GM12892 (cell line): ENCODE measurements around the gene COPS4.
"Not testable (repeated sequence)": the region's sequence is repeated elsewhere in the genome, so short reads cannot be mapped to it uniquely, and the experiment has no call there.

ENCODE experiments used
- DNase-seq: peaks from one replicate; pipeline ENCODE4 v3.0.0; 2011; ENCODE audit not compliant: insufficient read length
- FAIRE-seq: peaks from 2 replicates; lab custom pipeline; 2011; peaks lifted over from hg19 to GRCh38; lab: Jason Lieb, UNC
- POLR2A ChIP-seq: IDR thresholded peaks from 2 replicates; pipeline ENCODE4 v1.6.1; 2011; ENCODE audit warnings: low read depth, low read length, control low read depth
- POLR2AphosphoS5 ChIP-seq: IDR thresholded peaks from 2 replicates; pipeline ENCODE4 v1.6.1; 2011; ENCODE audit warnings: low read depth, low read length, control low read depth
- TAF1 ChIP-seq: IDR thresholded peaks from 2 replicates; pipeline ENCODE4 v1.6.1; 2011; ENCODE audit warnings: low read depth, mild to moderate bottlenecking, control low read depth, low read length, borderline replicate concordance

The COPS4 gene

DNA sequence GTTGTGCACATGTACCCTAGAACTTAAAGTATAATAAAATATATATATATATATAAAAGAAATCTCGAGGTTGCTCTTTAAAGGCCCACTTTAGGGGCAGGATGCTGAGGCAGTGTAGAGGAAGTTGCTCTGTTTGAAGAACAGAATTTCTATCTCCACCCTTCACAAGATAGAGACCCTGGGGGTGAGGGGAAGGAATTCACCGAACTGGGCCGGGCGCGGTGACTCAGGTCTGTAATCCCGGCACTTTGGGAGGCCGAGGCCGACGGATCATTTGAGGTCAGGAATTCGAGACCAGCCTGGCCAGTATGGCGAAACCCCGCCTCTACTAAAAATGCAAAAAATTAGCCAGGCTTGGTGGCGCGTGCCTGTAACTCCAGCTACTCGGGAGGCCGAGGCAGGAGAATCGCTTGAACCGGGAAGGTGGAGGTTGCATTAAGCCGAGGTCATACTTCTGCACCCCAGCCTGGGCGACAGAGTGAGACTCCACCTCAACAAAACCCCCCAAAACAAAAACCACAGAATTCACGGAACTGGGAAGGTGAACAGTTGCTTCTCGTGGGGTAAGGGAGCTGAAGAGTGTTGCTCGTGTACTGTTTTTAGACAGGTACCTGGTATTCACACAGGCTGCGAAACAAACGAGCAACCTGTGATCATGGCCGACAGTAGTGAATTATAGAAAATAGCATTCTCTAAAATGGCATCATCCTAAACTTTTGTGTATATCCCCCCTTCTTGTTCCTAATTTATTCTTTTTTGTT, 73.3 kb downstream of the COPS4 start:
- DNase-seq (no peak), FAIRE-seq (peak; percentile 74)
- TF ChIP-seq POLR2AphosphoS5: no peak
- no peak for TF ChIP-seq TAF1
- TF ChIP-seq POLR2A: 0 out of 2 replicates have a peak, but pooled peaks have one; percentile 23

DNA sequence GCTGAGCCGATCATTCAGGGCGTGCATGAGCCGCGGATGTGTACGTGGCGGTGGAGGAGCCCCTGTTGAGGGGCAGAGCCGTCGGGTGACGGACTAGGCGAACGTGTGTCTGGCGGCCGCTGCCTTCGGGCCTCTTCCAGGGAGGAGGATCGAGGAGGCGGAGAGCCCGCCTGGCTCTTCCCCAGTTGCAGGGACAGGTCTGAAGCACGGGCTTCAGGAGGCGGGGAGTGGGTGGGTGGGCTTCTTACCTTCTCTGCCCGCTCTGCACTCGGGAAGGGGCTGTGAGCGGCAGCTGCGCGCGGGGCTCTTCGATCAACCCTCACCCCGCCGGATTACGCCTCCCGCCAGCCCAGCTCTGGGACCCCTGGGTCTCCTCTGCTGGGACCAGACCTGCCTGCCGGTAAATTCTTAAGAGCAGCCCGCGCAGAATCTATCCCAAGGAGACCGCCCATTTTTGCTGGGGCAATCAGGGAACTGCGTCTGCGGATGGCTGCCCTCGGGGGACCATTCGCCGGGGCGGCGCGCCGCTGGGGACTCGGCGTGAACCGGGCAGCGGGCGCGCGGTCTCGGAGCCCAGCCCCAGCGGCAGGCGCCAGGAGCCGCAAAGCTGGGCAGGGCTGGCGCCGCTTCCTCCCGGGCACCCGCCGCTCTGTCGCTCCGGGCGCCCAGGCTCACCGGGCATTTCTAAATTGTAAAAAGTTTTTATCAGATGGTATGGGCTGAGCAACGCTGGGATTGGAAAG, 74.7 kb downstream of the COPS4 start:
- no peak for TF ChIP-seq TAF1
- TF ChIP-seq POLR2A: no peak
- no peak for TF ChIP-seq POLR2AphosphoS5
- FAIRE-seq (peak; percentile 85), DNase-seq (peak; percentile 27)

DNA sequence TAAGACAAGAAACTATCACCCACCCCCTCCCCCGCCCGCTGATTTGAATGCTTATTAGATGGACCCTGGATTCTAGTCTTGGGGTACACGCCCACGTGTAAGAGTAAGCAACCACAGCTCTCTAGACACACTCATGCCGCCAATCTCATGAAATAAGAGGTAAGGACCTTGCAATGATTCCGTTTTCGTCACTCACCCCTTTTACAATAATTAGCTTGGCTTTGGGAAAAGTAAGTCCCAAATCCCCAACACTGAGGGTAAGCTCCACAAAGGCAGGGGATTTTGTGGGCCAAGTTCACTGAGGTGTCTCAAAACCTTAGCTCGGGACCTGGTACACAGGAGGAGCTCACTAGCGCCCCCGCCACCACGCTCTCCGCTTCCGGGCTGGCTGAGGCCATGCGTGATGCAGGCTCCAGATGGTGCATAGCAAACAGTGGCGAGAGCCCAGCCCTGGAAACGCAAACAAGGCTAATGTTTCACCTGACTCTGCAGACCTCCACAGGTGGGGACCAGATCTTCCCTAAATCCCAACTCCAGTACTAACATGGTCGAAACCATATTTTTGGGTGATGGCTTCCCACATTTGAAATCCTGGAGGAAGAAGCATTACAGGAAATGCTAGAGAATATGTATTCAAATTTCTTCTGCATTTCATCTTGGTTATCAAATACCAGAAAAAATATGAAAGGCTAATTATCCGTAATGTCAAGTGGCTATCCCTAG, 75.4 kb downstream of the COPS4 start:
- DNase-seq: peak; percentile 44
- TF ChIP-seq TAF1 (no peak), POLR2A (0 out of 2 replicates have a peak, but pooled peaks have one; percentile 48), POLR2AphosphoS5 (peak; percentile 73)
- peak; percentile 98 for FAIRE-seq

DNA sequence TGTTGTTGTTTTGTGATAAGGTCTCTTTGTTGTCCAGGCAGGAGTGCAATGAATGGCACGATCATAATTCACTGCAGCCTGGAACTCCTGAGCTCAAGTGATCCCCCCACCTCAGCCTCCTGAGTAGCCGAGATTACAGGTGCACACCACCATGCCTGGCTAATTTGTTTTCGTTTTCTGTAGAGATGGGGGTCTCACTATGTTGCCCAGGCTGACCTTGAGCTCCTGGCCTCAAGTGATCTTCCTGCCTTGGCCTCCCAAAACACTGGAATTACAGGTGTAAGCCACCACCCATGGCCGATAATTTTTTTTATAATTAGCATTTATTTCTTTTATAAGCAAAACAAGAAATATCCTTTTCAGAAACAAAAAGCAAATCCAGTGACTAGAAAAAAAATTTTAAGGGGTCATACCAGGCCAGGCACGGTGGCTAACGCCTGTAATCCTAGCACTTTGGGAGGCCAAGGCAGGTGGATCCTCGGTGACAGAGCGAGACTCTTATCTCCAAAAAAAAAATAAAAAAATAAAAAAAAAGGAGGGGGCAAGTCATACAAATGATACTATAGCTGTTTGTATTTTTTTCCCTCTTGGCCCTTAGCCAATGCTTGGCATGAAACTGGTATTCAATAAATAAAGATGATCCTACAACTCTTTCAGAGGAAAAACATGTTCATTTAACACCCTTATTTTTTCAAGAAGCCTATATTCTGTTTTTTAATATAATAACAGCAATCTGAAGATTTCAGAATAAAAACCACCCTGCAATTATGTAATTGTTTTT, 76.2 kb downstream of the COPS4 start:
- DNase-seq: no peak
- TF ChIP-seq POLR2AphosphoS5: no peak
- TF ChIP-seq TAF1: no peak
- TF ChIP-seq POLR2A: no peak
- peak; percentile 56 for FAIRE-seq

DNA sequence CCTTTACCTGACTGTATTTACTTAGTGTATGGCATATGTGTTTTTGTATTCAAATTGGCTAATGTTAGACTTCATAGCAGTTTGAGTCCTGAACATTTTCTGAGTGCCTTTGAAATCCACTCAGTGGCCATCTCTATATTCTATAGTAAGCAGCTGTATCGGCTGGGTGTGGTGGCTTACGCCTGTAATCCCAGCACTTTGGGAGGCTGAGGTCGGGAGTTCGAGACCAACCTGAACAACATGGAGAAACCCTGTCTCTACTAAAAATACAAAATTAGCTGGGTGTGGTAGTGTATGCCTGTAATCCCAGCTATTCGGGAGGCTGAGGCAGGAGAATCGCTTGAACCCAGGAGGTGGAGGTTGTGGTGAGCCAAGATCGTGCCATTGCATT, 76.8 kb downstream of the COPS4 start:
- not testable (repeated sequence) for FAIRE-seq

DNA sequence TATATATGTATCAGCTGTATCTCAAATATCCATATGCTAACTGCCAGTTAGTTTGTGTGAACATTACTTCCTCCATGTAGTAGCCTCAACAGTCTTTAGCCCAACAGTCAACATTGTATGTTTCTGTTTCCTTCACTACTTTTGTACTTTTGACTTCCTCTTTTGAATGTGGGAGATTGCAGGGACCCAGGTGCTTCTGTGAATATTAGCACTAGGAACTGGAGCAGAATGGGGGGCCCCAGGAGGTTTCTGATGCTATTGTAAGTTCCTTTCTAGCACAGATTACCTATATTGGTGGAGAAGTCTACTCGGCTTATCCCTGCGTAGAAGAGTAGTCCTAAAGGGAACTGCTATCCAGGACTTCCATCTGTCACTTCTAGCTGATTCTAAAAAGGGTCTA, 77.2 kb downstream of the COPS4 start:
- DNase-seq (no peak), FAIRE-seq (peak; percentile 95)
- TF ChIP-seq POLR2A (no peak), TAF1 (no peak), POLR2AphosphoS5 (no peak)

More for the DNA sequence above, 76.8 kb downstream of the COPS4 start:
- DNase-seq: not testable (repeated sequence)

DNA sequence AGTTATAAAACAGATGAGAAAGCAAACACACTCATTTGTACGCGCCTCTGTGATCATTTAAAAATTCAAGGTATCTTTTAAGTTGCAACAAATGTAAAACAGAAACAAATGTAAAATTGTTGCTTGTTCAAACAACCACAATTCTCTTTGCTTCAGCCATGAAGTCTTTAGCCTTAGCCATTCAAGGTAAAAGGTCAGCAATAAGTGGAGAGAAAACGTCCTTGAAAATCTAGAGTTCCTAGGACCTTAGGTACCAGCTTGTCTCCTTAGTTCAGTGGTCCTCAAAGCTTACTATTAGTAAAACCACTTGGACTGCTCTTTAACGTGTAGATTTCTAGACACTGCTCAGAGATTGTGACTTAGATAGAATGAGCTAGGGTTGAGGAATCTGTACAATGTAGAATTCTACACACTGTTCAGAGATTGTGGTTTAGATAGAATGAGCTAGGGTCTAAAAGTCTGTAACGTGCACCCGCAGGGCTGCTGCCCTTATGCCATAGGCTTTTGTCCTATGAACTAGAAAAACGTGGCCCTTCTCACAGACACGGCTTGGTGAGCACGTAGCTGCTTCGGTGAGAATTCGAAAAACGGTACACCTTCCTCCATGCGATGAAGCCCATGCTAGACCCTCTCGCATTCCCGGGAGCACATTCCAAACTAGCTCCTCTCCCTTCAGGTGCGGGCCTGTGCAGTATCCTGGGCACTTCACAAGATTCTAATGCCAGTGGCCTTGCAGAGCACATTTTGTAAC, 77.9 kb downstream of the COPS4 start:
- FAIRE-seq: no peak
- TF ChIP-seq POLR2A: no peak
- TF ChIP-seq TAF1: no peak
- no peak for TF ChIP-seq POLR2AphosphoS5
- DNase-seq: no peak

DNA sequence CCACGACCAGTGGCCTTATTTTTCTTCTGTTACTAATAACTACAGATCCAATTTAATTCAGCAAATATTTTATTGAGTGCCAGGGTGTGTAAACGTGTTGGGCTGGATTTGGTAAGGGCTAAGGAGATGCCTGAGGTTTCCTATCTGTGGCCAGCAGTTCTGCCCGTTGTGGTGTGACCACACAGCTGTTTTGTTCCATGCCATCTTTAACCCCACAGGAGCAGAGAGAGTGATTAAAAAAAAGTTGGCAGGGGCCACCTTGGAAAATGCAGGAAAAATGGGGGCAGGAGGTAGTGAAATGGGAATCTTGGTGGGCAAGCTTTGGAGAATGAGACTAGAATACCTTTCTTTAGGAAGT, 78.4 kb downstream of the COPS4 start:
- FAIRE-seq (peak; percentile 69), DNase-seq (no peak)
- TF ChIP-seq POLR2A (no peak), POLR2AphosphoS5 (no peak), TAF1 (no peak)

DNA sequence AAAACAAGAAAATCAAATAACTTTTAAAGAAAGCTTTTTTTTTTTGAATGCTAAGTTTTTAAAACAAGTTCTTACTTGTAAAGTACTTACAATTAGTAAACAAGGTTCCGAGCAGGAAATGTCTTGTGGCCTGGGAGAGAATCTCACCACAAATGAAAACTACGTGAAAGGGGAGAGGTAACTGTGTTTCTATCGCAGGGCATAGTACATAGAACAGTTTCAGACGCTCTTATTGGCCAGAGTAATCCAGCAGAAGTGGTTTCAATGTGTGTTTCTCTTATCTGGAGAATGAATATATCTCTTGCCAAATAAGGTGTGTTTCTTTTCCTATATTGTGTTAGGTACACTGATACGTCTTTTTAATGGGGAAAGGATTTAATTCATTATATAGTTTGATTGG, 79.6 kb downstream of the COPS4 start, which contains the start of gene PLAC8:
Gene PLAC8 (minus strand): TSS at position 154 of the 400 bp plus-strand sequence. CDS start 6,808 bp downstream, outside the sequence.
- TF ChIP-seq TAF1 (0 out of 2 replicates have a peak, but pooled peaks have one; percentile 45), POLR2AphosphoS5 (no peak), POLR2A (peak; percentile 64)
- DNase-seq (no peak), FAIRE-seq (peak; percentile 68)

DNA sequence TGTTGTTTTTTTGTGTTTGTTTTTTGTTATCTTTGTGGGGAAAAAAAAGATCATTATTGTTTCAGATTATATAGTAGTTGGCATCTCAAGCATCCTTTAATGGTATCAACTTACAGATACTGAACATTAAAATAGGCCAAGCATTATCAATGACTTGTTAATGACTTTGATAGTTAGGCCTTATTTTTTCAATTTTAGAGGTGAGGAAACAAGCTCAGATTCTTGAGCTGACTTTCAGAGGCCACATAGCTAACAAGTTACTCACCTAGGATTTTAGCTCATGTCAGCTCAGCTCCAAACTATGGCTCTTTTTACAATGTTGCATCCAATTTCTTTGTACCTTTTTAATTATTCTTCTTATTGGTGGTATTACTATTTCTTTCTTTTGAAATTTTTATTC, 80.0 kb downstream of the COPS4 start:
- FAIRE-seq: peak; percentile 53

DNA sequence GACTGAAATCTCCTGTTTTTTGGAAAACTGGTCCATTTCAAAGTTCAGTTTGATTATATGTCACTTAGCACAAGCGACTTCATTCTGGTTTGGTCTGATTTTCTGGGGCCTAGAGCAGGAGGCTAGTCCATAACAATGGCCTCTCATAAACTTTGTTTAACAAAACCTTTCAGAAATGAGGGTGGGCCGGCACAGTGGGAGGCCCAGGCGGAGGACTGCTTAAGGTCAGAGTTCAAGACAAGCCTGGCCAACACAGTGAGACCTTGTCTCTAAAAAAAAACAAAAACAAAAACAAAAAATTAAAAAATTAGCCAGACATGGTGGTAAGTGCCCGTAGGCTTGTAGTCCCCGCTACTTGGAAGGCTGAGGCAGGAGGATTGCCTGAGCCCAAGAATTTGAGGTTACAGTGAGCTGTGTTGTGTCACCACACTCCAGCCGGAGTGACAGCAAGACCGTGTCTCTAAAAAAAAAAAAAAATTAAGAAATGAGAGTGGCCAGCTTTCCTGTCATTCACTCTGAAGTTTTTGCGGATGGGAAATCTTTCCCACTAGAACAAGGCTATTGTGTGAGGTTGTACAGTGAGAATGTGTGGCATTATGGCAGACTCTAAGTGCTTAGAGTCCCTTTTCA, 80.8 kb downstream of the COPS4 start:
- no peak for FAIRE-seq
- TF ChIP-seq TAF1: no peak
- no peak for TF ChIP-seq POLR2AphosphoS5
- TF ChIP-seq POLR2A: no peak
- no peak for DNase-seq

More for the DNA sequence above, 80.0 kb downstream of the COPS4 start:
- no peak for DNase-seq
- no peak for TF ChIP-seq TAF1
- TF ChIP-seq POLR2A: no peak
- TF ChIP-seq POLR2AphosphoS5: no peak
